Fibroblast of upper back skin (primary cell): ENCODE data around the gene TMEM94.

Experiments
- DNase-seq: peaks from one replicate; pipeline ENCODE4 v3.0.0-alpha.2; 2013

Gene TMEM94

DNA sequence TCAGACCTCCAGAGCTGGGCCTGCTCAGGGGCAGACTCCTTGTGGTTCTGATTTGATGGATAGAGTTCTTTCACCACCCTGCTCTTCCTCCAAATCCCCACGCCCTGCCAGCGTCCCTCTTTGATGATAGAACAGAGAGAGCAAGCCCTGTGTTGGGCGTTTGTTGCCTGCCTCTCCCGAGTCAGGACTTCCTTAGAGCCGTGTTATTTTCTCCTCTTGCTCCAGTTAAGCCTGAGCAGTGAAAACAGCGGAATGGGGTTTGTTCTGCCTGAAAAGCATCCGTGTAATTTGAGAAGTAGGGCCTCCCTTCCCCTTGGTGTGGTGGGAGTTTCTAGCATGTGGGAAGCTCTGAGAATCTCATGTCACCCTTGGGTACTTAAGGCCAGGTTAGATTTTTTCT lies 22.1 kb downstream of the TMEM94 start:
- DNase-seq, result peak; percentile 9

DNA sequence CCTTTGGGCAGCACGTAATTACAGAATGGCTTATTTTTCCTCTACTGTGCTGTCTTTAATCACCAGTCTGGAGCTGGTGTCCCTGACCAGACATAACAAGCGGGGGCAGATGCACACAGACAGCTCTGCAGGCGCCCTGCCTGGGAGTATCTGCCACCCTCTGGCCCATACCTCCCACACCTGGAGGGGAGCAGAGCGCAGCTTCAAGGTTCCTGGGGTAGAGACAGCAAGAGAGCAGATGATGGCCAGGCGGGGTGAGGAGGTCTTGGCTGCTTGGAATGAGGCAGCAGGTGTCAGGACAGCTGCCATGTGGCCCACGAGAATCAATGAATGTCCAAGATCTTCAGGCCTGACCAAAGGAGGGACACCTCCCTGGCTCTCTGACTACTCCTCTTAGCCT lies 23.8 kb downstream of the TMEM94 start:
- no peak for DNase-seq

GRCh38 chr17:75481194-75482068 lies 25.0 kb downstream of the TMEM94 start:
- no peak for DNase-seq

GRCh38 chr17:75482098-75482942 lies 25.9 kb downstream of the TMEM94 start:
- no peak for DNase-seq

DNA sequence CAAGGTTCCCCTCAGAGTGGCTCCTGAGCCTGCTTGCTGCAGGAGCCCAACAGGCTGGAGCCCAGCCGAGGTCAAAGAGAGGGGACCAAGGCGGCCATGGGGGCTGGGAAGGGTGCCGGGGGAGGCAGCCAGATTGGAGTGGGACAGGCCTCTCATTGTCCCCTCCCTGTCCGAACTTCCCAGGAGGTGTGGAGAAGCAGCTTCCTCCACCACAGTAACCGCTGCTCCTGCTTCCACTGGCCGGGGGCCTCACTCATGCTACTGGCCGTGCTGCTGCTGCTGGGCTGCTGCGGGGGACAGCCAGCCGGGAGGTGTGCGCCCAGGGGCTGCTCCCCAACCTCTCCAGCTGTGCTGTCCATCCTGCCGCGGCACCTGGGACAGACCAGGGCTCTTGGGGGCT lies 29.3 kb downstream of the TMEM94 start:
- DNase-seq, result no peak

DNA sequence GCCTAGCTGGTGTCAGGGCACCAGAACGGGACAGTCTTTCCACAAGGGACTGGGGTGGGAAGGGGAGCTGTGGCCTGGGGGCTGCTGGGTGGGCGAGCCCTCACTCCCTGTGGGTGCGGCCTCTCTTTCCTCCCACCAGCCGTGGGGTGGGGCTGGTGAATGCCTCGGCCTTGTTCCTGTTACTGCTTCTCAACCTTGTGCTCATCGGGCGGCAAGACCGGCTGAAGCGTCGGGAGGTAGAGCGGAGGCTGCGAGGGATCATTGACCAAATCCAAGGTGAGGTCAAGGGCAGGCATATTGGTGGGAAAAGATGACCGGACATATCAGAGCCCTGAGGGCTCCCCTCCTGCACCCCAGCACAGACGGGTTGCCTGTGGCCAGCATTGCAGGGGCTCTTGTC lies 29.7 kb downstream of the TMEM94 start:
- DNase-seq, result no peak

GRCh38 chr17:75486951-75487350 lies 30.5 kb downstream of the TMEM94 start:
- no peak for DNase-seq

- DNase-seq, result no peak
These were observed 31.1 kb downstream of the TMEM94 start for GRCh38 chr17:75487351-75488070.

DNA sequence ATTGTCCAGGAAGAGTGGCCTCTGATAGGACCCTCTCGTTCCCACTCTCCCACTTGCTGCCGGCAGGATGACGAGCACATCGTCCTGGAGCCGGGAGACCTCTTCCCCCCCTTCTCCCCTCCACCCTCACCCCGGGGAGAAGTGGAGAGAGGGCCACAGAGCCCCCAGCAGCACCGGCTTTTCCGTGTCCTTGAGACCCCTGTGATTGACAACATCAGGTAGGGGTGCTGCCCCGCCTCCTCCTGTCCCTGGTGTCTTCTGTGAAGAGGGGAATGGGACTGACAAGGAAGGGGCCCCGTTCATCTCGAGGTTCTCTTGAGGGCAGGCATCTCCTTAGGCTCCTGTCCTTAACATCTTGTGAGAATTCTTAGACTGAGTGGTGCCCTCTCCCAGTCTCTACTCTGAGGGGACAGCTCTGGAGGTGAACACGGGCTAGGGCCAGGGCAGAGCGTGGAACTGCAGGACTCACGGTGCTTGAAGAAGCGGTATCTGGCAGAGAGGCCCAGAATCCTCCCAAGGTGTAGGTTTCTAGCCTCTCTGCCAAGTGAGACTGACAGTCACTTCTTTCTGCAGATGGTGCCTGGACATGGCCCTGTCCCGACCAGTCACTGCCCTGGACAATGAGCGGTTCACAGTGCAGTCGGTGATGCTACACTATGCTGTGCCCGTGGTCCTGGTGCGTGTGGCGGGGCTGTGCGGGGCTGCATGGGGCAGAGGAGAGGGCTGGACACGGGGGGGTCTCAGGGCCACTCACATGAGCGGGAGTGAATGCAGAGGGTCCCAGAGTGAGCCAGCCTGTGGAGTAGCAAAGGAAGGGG lies 32.5 kb downstream of the TMEM94 start:
- no peak for DNase-seq

DNA sequence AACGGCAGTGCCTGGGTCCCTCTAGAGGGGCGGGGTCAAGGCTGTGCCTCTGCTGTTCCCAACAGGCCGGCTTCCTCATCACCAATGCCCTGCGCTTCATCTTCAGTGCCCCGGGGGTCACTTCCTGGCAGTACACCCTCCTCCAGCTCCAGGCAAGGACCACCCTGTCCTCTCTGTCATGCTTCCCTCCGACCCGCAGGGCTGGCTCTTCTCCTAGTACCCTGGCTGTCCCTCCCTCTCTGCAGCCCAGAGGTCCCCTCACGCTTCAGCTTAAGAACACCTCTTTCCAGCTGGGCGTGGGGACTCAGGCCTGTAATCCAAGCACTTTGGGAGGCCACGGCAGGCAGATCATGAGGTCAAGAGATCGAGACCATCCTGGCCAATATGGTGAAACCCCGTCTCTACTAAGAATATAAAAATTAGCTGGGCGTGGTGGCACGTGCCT lies 33.1 kb downstream of the TMEM94 start:
- no peak for DNase-seq

DNA sequence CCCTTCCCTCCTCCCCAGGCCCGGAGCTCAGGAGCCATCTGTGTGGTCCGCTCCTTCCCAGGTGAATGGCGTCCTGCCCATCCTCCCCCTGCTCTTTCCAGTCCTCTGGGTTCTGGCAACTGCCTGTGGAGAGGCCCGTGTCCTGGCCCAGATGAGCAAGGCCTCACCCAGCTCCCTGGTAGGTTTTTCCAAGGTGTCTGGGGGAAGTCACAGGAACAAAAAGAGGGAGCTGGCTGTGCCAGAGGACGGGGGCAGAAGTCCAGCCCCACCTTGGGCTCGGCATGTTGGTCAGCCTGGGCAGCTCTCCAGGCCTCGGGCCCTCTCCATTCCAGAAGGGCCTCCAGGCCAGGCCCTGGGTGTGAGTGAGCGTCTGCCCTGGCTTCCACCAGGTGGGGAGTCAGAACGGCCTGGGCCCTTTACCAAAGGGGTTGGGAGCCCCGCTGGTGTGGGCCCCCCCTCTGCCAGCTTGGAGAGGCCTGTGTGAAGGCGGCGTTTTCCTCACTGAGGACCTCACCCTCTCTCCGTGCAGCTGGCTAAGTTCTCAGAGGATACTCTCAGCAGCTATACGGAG lies 33.8 kb downstream of the TMEM94 start:
- DNase-seq, result no peak

DNA sequence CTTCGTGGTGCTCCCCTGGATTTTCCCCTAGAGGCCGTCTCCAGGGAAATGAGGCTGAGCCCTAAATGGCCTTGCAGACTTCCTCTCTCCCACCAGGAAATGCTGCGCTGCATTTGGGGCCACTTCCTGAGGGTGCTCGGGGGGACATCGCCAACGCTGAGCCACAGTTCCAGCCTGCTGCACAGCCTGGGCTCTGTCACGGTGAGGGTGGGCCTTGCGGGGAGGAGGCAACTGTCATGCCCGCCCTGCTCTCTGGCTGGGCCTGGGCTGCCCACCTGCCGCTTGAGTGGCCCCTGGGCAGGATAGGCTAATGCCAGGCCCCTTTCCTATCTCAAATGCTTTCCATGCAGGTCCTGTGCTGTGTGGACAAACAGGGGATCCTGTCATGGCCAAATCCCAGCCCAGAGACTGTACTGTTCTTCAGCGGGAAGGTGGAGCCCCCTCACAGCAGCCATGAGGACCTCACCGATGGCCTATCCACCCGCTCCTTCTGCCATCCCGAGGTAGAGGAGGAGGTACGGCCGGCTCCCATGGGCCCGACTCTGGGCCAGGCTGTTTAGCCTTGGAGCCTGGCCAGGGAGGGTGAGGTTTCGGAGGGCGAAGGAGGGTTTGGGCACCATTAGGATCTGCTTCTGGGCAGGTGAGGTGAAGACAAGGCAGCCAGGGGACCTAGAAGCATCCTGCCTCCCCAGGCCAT lies 34.7 kb downstream of the TMEM94 start:
- no peak for DNase-seq

GRCh38 chr17:75491680-75492079 lies 35.2 kb downstream of the TMEM94 start:
- DNase-seq, result no peak

DNA sequence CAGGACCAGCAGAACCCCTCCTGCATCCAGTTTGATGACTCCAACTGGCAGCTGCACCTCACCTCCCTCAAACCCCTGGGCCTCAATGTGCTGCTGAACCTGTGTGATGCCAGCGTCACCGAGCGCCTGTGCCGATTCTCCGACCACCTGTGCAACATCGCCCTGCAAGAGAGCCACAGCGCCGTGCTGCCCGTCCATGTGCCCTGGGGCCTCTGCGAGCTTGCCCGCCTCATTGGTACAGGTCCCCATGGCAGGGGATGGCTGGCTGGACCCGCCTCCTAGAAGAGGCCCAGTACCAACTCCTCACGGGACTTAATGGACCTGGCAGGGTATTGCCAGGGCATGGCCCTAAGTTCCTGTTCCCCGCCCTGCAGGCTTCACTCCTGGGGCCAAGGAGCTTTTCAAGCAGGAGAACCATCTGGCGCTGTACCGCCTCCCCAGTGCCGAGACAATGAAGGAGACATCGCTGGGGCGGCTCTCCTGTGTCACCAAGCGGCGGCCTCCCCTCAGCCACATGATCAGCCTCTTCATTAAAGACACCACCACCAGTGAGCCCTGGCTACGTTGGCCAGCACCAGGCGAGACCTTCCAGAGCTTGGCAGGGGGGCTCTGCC lies 36.2 kb downstream of the TMEM94 start:
- DNase-seq, result no peak

DNA sequence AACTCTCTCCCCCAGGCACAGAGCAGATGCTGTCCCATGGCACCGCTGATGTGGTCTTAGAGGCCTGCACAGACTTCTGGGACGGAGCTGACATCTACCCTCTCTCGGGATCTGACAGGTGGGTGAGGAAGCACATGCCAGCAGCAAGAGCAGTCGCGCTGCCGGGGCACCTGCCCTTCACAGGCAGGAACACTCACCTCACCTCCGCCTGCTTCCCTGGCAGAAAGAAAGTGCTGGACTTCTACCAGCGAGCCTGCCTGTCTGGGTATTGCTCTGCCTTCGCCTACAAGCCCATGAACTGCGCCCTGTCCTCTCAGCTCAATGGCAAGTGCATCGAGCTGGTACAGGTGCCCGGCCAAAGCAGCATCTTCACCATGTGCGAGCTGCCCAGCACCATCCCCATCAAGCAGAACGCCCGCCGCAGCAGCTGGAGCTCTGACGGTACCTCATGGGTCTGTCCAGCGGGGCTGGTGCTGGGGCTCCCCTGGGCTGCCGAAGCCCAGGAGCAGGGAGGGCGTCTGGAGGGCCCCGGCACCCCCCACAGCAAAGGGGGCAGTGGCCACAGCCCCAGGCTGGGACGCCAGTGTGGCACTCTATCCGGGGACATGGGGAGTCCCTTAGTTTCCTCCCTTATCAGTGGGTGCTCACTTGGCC lies 37.2 kb downstream of the TMEM94 start:
- no peak for DNase-seq

GRCh38 chr17:75494326-75494877 lies 38.0 kb downstream of the TMEM94 start:
- no peak for DNase-seq

DNA sequence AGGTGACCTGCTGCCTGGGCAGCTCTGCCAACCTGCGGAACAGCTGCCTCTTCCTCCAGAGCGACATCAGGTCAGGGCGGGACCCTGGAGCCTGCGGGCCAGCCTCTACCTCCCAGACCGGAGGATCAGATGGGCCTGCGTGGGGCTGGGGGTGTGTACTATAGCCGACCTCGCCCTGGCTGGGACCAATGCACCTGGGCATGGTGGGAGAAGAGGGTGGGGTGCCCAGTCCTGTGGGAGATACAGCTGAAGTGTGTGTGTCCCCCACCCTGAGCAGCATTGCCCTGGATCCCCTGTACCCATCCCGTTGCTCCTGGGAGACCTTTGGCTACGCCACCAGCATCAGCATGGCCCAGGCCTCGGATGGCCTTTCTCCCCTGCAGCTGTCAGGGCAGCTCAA lies 39.6 kb downstream of the TMEM94 start:
- no peak for DNase-seq

DNA sequence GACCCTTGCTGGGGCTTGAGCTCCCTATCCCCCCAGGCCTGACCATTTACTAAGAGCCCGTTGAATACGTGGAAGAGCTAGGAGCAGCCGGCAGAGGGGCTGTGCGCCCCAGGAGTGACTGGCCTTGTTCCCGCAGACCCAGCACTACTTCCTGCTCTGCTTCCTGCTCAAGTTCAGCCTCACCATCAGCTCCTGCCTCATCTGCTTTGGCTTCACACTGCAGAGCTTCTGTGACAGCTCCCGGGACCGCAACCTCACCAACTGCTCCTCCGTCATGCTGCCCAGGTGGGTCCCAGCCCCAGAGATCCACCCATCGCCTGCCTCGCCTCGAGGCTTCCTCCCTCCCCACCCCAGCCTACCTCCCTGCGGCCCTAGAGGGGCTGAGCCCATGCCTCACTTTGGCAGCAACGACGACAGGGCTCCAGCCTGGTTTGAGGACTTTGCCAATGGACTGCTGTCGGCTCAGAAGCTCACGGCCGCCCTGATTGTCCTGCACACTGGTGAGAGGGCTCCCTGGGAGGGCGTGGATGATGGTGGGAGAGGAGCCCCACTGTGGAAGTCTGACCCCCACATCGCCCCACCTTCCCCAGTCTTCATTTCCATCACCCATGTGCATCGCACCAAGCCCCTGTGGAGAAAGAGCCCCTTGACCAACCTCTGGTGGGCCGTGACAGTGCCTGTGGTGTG lies 41.7 kb downstream of the TMEM94 start:
- no peak for DNase-seq

- no peak for DNase-seq
These were observed 42.3 kb downstream of the TMEM94 start for GRCh38 chr17:75498726-75499213.
